Middle frontal gyrus (tissue), 1 donor: ENCODE results near the gene HINT3.
"Not testable (repeated sequence)": the region's sequence is repeated elsewhere in the genome, so short reads cannot be mapped to it uniquely, and the experiment has no call there.

Experiments used
- DNase-seq: peaks from one replicate; pipeline ENCODE4 v3.0.0-alpha.2; 2015; ENCODE audit warnings: low spot score; ENCODE audit errors: extremely low spot score

The HINT3 gene

DNA sequence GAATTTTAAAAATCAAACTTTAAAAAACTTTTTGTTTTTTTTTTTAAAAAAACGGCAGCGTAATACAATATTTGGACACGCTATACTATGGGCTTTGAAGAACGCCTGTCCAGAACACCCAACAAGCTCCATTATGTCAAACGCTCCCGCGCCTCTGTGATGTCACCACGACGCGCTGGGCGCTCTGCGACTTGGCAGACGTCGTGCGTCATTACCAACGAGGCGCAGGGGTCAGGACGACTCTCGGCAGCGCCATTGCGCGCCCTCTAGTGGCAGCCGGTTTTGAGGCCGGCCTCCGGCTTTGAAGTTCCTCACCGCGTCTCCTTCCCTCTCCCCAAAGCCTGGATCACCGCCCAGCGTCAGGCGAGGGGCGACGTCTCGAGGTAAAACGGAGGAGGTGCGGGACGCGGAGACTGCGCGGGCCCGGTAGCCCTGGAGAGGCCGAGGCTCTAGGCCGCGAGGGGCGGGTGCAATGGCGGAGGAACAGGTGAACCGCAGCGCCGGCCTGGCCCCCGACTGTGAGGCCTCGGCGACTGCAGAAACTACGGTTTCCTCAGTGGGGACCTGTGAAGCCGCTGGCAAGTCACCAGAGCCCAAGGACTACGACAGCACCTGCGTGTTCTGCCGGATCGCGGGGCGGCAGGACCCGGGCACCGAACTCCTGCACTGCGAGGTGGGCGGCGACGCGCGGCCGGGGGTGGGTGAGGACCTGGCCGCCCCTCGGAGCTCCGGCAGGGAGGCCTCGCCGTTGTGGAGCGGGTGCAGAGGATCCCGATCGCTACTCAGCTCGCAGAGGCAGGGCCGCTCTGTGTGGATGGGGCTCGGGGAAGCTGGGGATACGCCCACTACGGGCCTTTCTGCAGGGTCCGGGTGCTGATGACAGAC is at the start of gene HINT3:
Gene HINT3, plus strand, starts transcription at position 265 of the 885 bp plus-strand sequence. Its CDS starts 208 bp downstream, at position 473.
- DNase-seq, result peak; percentile 99

DNA sequence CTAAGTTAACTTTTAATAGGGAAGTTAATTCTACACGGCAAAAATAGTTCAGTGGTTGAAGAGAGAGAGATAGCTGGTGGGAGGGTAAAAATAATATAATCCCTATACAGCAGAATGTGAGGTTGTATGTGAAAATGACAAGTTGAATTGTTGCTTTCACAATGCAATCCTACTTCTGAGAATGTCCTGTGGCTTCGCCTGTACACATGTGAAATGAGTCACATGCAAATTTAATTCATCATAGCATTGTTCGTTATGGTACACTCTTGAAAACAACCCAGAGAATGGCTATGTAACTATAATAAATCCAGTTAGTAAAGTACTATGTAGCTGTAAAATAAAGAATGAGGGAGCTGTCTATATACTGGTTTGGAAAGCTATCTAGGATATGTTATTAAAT is 46.0 kb upstream of the HINT3 start:
- no peak for DNase-seq

GRCh38 chr6:125911051-125911451 is 45.5 kb upstream of the HINT3 start:
- not testable (repeated sequence) for DNase-seq

DNA sequence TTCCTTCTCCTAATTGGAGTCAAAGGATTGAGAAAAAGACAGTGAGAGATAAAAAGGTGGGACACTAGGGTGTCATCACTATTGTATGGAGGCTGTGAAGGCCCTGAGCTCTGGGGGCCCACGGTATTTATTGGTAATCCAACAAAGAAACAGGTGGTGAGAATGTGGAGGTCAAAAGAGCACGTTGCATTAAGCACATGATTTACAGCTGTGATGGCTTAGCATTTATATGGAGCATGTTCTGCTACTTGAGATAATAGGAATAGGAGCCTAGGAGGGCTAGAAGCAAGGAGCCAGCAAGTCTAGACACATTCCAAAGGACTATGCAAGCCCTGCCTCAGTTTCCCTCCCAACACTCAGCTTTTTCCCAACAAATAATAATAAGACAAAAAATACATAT is 44.1 kb upstream of the HINT3 start:
- not testable (repeated sequence) for DNase-seq

GRCh38 chr6:125913145-125913544 is 43.4 kb upstream of the HINT3 start:
- DNase-seq, result no peak

DNA sequence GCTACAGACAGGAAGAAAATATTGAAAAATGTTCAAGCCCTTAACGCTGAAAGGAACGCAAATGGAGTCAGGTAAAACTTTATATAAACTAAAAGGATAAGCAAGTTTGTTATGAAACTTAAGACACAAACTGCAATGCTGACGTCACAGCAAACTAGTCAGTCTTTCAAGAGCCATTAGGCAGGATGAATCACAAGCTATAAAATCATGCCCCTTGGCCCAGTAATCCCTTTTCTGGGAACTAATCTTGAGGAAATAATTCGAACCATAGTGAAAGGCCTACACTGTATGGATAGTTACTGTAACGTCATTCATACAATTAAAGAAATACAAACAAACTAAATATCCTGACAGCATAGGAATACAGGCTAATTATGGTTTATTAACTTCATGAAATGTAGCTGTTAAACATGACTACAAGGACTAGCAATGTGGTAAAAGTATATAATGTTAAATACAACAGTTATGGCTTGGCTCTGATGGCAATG is 42.7 kb upstream of the HINT3 start:
- no peak for DNase-seq

GRCh38 chr6:125918230-125918629 is 38.3 kb upstream of the HINT3 start:
- DNase-seq, result no peak

DNA sequence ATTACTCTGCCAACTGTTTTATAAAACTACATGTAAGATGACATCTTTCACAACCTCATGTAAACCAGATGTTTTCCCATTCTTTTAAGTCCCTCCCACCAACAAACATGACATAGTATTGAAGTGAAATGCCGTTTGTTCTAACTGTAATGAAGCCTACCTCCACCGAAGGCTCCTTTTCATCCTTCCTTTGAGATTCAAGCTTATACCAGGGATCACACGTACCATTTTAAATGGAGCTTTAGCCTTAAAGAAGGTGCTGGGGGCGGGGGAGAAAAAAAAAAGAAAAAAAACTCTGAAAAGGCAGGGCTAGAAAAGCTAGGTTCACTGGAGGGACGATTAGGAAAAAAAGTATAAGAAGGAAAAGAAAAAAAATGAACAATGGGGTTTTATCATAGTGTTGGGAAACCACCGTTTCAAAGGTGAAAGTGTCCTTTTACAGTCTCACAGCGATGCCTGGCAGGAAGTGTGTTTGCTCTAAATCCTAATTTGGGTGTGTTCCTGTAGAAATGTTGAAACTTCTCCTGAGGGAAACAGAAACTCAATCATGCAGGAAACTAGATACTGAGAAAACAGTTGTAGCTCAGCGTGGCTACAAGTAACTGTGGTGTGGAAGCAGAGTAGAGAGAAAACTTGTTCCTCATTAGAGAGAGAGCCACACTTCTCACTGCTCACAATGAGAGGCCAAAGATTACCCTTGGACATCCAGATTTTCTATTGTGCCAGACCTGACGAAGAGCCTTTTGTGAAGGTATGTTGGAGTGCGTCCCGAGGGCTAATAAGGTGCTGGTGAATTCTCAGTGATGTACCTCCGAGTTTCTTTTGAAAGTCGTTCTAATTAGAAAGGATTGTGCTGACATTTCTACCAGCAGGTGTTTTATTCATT is 37.6 kb upstream of the HINT3 start:
- DNase-seq, result no peak

- no peak for DNase-seq
Observed at GRCh38 chr6:125919618-125920017, 37.0 kb upstream of the HINT3 start.

DNA sequence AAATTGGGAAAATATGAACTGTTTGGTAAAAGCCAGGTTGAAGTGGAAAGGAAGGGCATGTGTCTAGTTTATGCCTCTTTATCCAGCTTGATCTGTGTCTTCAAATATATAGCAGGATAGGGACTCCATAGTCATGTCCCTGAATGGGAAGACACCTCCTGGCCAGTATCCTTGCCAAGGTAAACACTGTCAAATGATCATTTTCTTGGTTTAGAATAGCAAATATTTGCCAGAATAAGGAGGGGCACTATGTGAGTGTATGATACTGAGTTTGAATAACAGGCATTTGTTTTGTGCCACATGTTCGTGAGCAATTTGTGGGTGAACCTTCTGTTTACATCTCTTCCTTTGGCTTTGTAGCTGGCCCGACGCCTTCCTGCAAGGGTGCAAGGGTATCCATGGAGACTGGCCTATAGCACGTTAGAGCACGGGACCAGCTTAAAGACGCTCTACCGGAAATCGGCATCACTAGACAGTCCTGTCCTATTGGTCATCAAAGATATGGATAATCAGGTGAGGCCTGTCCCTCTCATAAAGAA is 34.2 kb upstream of the HINT3 start:
- DNase-seq, result no peak

GRCh38 chr6:125923366-125923877 is 33.1 kb upstream of the HINT3 start:
- no peak for DNase-seq

DNA sequence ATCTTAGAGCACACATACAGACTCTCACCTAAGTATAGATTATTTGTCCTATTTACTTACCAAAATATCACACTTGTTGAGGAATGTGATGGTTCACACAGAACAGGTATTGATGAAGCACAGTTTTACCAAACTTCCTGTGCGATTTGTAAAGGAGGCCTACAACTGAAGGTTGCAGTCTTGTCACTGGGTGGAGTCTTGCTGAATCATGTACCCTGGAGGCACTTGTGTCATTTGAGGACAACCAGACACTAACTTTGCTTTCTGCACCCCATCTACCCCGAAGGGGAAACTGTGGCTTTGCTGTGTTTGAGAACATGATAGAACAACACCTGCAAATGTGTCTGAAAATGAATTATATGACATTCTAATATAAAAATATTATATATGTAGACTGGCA is 32.4 kb upstream of the HINT3 start:
- no peak for DNase-seq

DNA sequence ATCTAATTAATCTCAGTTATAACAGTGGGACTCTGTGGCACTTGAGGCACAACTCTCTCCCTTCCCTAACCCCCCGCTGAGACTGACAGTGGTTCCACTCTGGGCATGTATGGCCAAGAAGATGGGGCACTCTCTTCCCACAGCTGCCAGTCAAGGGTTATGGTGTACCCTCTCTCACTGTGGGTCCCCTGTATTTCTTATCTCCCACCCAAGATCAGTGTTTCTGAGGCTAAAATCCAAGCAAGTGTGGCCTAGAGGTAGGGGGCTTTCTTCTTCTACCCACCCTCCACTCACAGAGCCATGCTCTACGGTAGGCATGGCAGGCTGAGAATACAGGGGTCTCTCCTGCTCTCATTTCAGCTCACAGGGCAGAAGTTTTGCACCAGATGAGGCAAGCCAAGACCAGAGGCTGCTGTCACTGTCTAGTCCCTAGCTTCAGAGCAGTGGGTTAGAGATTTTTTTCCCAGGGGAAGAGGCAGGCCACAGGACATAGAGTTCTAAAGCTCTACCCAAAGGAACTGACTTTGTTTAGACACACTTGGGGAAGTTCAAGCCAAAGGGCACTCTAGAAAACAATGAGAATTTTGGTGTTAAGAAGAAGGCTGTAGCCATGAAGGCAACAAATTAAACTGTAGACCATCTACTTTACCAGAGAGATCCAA is 31.7 kb upstream of the HINT3 start:
- DNase-seq, result no peak

GRCh38 chr6:125926711-125927110 is 29.9 kb upstream of the HINT3 start:
- no peak for DNase-seq

DNA sequence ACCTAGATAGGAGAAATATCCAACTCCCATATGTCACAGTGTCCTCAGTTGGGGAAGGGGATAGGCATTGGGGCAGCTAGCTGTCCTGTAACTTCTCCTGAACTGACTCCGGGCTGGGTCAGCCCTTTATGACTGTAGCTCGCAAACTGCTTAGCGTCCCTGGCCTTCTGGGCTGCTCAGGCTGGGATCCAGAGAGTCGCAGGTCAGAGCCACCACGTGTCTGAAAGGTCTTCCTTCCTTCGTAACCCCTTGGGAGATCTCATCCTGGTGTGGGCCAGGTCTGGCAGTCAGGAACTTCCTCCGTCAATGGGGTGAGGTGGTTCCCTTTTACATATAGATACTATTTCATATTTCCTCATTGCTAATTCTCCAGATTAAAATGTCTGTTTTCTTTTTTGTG is 28.8 kb upstream of the HINT3 start:
- DNase-seq, result no peak

GRCh38 chr6:125930765-125931418 is 25.7 kb upstream of the HINT3 start:
- no peak for DNase-seq

- DNase-seq, result no peak
Observed at GRCh38 chr6:125931733-125932450, 24.7 kb upstream of the HINT3 start.

GRCh38 chr6:125932451-125932795 is 24.1 kb upstream of the HINT3 start:
- DNase-seq, result no peak

- not testable (repeated sequence) for DNase-seq
Observed at GRCh38 chr6:125935520-125935919, 21.1 kb upstream of the HINT3 start.

DNA sequence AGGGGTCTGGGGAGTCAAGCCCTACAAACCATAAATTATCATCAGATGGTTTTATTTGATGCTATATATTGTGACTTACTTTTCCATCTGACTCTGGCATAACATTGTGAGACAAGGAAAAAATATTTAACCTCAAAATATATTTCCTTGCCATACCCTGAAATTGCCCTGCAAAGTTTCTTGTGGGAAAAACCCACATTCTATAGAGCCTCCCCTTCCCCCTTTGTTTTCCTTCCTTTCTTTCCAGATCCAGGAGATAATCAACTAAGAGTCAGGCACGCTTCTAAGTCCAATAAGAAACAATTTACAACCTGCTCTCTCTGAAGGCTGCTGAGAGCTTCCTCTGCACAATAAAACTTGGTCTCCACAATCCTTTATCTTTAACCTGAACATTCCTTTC is 17.5 kb upstream of the HINT3 start:
- DNase-seq, result no peak
